Calu3 (cell line): ENCODE results near the gene ADGRV1. TPM values are rescaled to one million over a fixed set of nuclear protein-coding genes. Genes with fewer than 3 reads are reported as not detected.
"Not testable (repeated sequence)": the region's sequence is repeated elsewhere in the genome, so short reads cannot be mapped to it uniquely, and the experiment has no call there.

Experiments
- BruUV-seq: library from RNA; stranded (reverse); fragments of 400-500 nt; replicated peaks from 2 replicates; lab custom pipeline; 2021; lab: Mats Ljungman, UMichigan
- CTCF ChIA-PET: fragments of 300-600 bp; sonication (Branson Sonifier 250); formaldehyde crosslinking; loops from one replicate; lab custom pipeline; 2022; ENCODE audit warnings: antibody characterized with exemption; lab: Charles Lee
- DNase-seq: peaks from one replicate; pipeline ENCODE4 v3.0.0; 2022
- H3K27ac Mint-ChIP-seq: one replicate; pipeline ENCODE4 v1.8.0; 2022; ENCODE audit warnings: mixed read lengths; ENCODE audit not compliant: unreplicated experiment
- H3K27me3 Mint-ChIP-seq: one replicate; pipeline ENCODE4 v1.8.0; 2022; ENCODE audit warnings: mixed read lengths; ENCODE audit not compliant: unreplicated experiment
- H3K36me3 Mint-ChIP-seq: one replicate; pipeline ENCODE4 v1.8.0; 2022; ENCODE audit warnings: mild to moderate bottlenecking, moderate library complexity, mixed read lengths; ENCODE audit not compliant: insufficient read depth, unreplicated experiment
- H3K4me1 Mint-ChIP-seq: one replicate; pipeline ENCODE4 v1.8.0; 2022; ENCODE audit warnings: mild to moderate bottlenecking, low read depth, mixed read lengths; ENCODE audit not compliant: unreplicated experiment
- H3K4me3 Mint-ChIP-seq: one replicate; pipeline ENCODE4 v1.8.0; 2022; ENCODE audit warnings: mild to moderate bottlenecking, low read depth, moderate library complexity, mixed read lengths; ENCODE audit not compliant: unreplicated experiment
- H3K9me3 Mint-ChIP-seq: one replicate; pipeline ENCODE4 v1.8.0; 2022; ENCODE audit warnings: low read depth, mixed read lengths; ENCODE audit not compliant: unreplicated experiment
- intact Hi-C: fragments of 100-400 bp; cut with micrococcal nuclease; formaldehyde crosslinking; loops from one replicate; pipeline ENCODE4 v1.10.0; 2022; ENCODE audit not compliant: unreplicated experiment
- total RNA-seq: library from RNA; stranded (reverse); gene quantifications from 2 replicates; pipeline ENCODE4 v1.2.3, GENCODE V29; 2022
- TF ChIP-seq, protein P1 (sequence below): fragments of 200-600 bp; IDR thresholded peaks from one replicate; pipeline ENCODE4 v1.8.0; 2022; ENCODE audit warnings: antibody characterized with exemption; ENCODE audit not compliant: unreplicated experiment

The ADGRV1 gene
- total RNA-seq, 1 experiment from 2014 or later = 1.8 TPM

DNA sequence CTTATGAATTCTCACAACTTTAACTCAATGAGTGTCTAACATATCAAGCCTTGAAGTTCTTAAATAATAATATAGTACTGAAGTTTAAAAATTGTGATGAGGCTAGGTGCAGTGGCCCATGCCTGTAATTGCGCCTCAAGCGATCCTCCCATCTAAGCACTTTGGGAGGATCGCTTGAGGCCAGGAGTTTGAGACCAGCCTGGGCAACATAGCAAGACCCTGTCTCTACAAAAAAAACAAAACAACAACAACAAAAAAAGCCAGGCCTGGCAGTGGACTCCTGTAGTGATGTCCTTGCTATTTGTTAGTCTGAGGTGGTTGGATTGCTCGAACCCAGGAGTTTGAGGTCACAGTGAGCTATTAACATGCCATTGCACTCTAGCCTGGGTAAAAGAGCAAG, 98.4 kb downstream of the ADGRV1 start:
- Mint-ChIP-seq H3K4me1 (no peaks in the 10 kb centered on the region), H3K27ac (no peak overlapping the region), H3K4me3 (no peak overlapping the region), H3K9me3 (no peaks in the 10 kb centered on the region), H3K36me3 (no peaks in the 10 kb centered on the region), H3K27me3 (peaks cover 8% of the 10 kb centered on the region)
- DNase-seq = no peak
- intact Hi-C loops = no loop called here
- no TSS peak for BruUV-seq
- TF ChIP-seq, protein P1, sequence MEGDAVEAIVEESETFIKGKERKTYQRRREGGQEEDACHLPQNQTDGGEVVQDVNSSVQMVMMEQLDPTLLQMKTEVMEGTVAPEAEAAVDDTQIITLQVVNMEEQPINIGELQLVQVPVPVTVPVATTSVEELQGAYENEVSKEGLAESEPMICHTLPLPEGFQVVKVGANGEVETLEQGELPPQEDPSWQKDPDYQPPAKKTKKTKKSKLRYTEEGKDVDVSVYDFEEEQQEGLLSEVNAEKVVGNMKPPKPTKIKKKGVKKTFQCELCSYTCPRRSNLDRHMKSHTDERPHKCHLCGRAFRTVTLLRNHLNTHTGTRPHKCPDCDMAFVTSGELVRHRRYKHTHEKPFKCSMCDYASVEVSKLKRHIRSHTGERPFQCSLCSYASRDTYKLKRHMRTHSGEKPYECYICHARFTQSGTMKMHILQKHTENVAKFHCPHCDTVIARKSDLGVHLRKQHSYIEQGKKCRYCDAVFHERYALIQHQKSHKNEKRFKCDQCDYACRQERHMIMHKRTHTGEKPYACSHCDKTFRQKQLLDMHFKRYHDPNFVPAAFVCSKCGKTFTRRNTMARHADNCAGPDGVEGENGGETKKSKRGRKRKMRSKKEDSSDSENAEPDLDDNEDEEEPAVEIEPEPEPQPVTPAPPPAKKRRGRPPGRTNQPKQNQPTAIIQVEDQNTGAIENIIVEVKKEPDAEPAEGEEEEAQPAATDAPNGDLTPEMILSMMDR = no peak
- CTCF ChIA-PET = no interaction called here

DNA sequence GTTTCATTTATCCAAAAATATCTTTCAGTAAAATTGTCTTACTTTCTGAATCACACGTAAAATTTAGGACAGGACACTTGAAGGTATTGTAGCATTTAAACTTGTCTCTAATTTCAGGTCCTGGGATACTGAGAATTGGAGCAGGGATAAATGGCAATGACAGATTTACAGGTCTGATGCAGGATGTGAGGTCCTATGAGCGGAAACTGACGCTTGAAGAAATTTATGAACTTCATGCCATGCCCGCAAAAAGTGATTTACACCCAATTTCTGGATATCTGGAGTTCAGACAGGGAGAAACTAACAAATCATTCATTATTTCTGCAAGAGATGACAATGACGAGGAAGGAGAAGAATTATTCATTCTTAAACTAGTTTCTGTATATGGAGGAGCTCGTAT, 99.2 kb downstream of the ADGRV1 start:
- CTCF ChIA-PET = no interaction called here
- no peaks in the 10 kb centered on the region for H3K36me3 Mint-ChIP-seq
- no peak overlapping the region for H3K27ac Mint-ChIP-seq
- DNase-seq = no peak
- no peaks in the 10 kb centered on the region for H3K4me1 Mint-ChIP-seq
- peaks cover 8% of the 10 kb centered on the region for H3K27me3 Mint-ChIP-seq
- TF ChIP-seq, protein P1 = no peak
- no TSS peak for BruUV-seq
- no peak overlapping the region for H3K4me3 Mint-ChIP-seq
- no peaks in the 10 kb centered on the region for H3K9me3 Mint-ChIP-seq
- intact Hi-C loops = no loop called here

DNA sequence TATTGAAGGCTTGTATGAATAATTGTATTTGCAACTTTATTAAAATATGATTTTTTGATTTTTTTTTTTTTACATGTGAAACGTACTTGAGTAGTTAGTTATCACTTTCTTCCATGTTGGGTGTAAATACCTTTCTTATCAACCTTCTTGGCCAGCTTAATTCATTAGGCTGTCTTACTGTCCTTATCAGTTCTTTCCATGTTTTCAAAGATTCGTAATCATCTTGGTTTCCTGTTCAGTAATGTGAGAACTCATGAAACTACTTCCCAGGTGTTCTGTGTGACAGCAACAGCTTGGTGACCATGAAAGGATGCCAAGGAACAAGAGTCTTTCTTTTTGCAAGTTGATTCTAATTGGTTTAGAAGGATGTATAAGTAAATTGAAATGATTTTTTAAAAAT, 100.0 kb downstream of the ADGRV1 start:
- no peaks in the 10 kb centered on the region for H3K4me1 Mint-ChIP-seq
- peaks cover 6% of the 10 kb centered on the region for H3K27me3 Mint-ChIP-seq
- CTCF ChIA-PET = no interaction called here
- H3K9me3 Mint-ChIP-seq = no peaks in the 10 kb centered on the region
- no peaks in the 10 kb centered on the region for H3K36me3 Mint-ChIP-seq
- H3K4me3 Mint-ChIP-seq = no peak overlapping the region
- TF ChIP-seq, protein P1 = no peak
- intact Hi-C loops = no loop called here
- H3K27ac Mint-ChIP-seq = no peak overlapping the region
- no TSS peak for BruUV-seq
- DNase-seq = no peak

DNA sequence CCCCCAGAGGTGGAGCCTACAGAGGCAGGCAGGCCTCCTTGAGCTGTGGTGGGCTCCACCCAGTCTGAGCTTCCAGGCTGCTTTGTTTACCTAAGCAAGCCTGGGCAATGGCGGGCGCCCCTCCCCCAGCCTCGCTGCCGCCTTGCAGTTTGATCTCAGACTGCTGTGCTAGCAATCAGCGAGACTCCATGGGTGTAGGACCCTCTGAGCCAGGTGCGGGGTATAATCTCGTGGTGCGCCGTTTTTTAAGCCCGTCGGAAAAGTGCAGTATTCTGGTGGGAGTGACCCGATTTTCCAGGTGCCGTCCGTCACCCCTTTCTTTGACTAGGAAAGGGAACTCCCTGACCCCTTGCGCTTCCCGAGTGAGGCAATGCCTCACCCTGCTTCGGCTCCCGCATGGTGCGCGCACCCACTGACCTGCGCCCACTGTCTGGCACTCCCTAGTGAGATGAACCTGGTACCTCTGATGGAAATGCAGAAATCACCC, 109.5 kb downstream of the ADGRV1 start:
- H3K4me3 Mint-ChIP-seq, H3K36me3 Mint-ChIP-seq, H3K9me3 Mint-ChIP-seq, H3K27ac Mint-ChIP-seq, DNase-seq, H3K27me3 Mint-ChIP-seq, intact Hi-C loops, H3K4me1 Mint-ChIP-seq, CTCF ChIA-PET, BruUV-seq: not testable (repeated sequence)

DNA sequence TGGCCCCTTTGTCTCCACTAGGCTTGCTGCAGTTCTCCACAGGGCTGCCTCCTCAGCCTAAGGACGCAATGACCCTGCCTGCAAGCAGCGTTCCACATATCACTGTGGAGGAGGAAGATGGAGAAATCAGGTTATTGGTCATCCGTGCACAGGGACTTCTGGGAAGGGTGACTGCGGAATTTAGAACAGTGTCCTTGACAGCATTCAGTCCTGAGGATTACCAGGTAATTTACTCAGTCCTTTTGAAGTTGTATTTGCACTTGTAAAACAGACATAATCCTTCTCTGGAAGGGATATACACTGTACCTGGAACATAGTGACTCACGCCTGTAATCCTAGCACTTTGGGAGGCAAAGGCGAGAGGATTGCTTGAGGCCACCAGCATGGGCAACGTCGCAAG, 116.6 kb downstream of the ADGRV1 start:
- TF ChIP-seq, protein P1 = no peak
- no peaks in the 10 kb centered on the region for H3K9me3 Mint-ChIP-seq
- H3K27ac Mint-ChIP-seq = no peak overlapping the region
- no peaks in the 10 kb centered on the region for H3K36me3 Mint-ChIP-seq
- no peaks in the 10 kb centered on the region for H3K27me3 Mint-ChIP-seq
- intact Hi-C loops = no loop called here
- H3K4me3 Mint-ChIP-seq = no peak overlapping the region
- CTCF ChIA-PET = no interaction called here
- BruUV-seq = no TSS peak
- DNase-seq = no peak
- H3K4me1 Mint-ChIP-seq = no peaks in the 10 kb centered on the region
